Keratinocyte (primary cell): Measurements from ENCODE around the gene ADGRB3.

Experiments
- CTCF ChIP-seq, 3 experiments: IDR thresholded peaks in 1 of 3; conservative IDR thresholded peaks in 1 of 3; optimal IDR thresholded peaks in 1 of 3; 2 replicates in 2 of 3; 3 replicates in 1 of 3; pipeline versions ENCODE3 to v1.5.1; 2011; ENCODE audit warnings: low read length in 3 of 3, mild to moderate bottlenecking in 3 of 3, moderate library complexity in 2 of 3, control low read depth in 1 of 3, inconsistent platforms in 1 of 3; ENCODE audit not compliant: insufficient read depth in 2 of 3; ENCODE audit errors: extremely low read depth in 1 of 3
- EZH2 ChIP-seq: IDR thresholded peaks from one replicate; pipeline ENCODE4 v1.6.1; 2012; ENCODE audit warnings: inconsistent platforms, mild to moderate bottlenecking, low read length, moderate library complexity

GRCh38 chr6:68632734-68633133 lies 2.3 kb upstream of the ADGRB3 start:
- TF ChIP-seq CTCF (optimal IDR thresholded peaks at IDR 0.05 in 1 of 3, IDR thresholded peaks at IDR 0.05 in 1 of 3, conservative IDR thresholded peaks at IDR 0.05 in 1 of 3; ENCODE audit: extremely low read depth in 1 of 3, insufficient read depth in 2 of 3, low read length in 3 of 3): no peak
- TF ChIP-seq EZH2: no peak
